HepG2 (cell line): ENCODE measurements around the gene PRSS12. TPM values are rescaled to one million over a fixed set of nuclear protein-coding genes. Genes with fewer than 3 reads are reported as not detected.

Source experiments
- ATAC-seq: fragments of 200-7000 bp; cut with Tn5 transposase; 3 replicates; pipeline ENCODE4 v1.9.1; 2020; ENCODE audit warnings: mild to moderate bottlenecking, moderate library complexity
- BruUV-seq: library from RNA; stranded (reverse); fragments of 400-500 nt; replicated peaks from 2 replicates; lab custom pipeline; 2021; lab: Mats Ljungman, UMichigan
- CTCF ChIA-PET: fragments of 300-600 bp; formaldehyde crosslinking; extraction: SDS; loops from one replicate; lab custom pipeline; 2021; ENCODE audit warnings: low total read pairs, inconsistent platforms, low intra/inter-chr PET ratio; lab: Yijun Ruan, JAX
- POLR2A ChIA-PET: fragments of 350-600 bp; sonication (Branson Sonifier 250); formaldehyde crosslinking; loops from one replicate; lab custom pipeline; 2020; ENCODE audit warnings: antibody characterized with exemption, inconsistent platforms; lab: Yijun Ruan, JAX
- DNase-seq: peaks from one replicate; pipeline ENCODE4 v3.0.0-alpha.2; 2015; ENCODE audit warnings: low spot score
- FAIRE-seq: peaks from 3 replicates; lab custom pipeline; 2011; peaks lifted over from hg19 to GRCh38; lab: Jason Lieb, UNC
- H2AFZ ChIP-seq: one replicate; pipeline ENCODE4 v1.6.1; 2011; ENCODE audit warnings: low read length, inconsistent platforms
- H3K27ac ChIP-seq: fragments of 300-600 bp; 3 replicates; pipeline ENCODE4 v1.8.0; 2011; ENCODE audit warnings: mixed run types, mild to moderate bottlenecking, mixed read lengths, low read length, inconsistent platforms; ENCODE audit not compliant: insufficient read depth; ENCODE audit errors: extremely low read length
- H3K27me3 ChIP-seq, 2 experiments: fragments of 200-600 bp in 1 of 2; 2 replicates in 1 of 2; 3 replicates in 1 of 2; pipeline versions ENCODE4 v1.6.0 to v1.8.0; 2011; ENCODE audit warnings: low read length in 2 of 2, mild to moderate bottlenecking in 2 of 2, moderate library complexity in 2 of 2, inconsistent platforms in 1 of 2; ENCODE audit not compliant: insufficient read depth in 2 of 2, control insufficient read depth in 1 of 2
- H3K36me3 ChIP-seq, 2 experiments: fragments of 200-600 bp in 1 of 2; replicated peaks in 1 of 2; 2 replicates in 1 of 2; 3 replicates in 1 of 2; pipeline versions ENCODE4 v1.5.1 to v1.8.0; 2011; ENCODE audit warnings: low read length in 2 of 2, inconsistent platforms in 1 of 2; ENCODE audit not compliant: insufficient read depth in 2 of 2, control insufficient read depth in 1 of 2
- H3K4me1 ChIP-seq: 2 replicates; pipeline ENCODE4 v1.5.1; 2012; ENCODE audit warnings: low read length, inconsistent platforms; ENCODE audit not compliant: insufficient read depth
- H3K4me2 ChIP-seq: 2 replicates; pipeline ENCODE4 v1.6.0; 2011; ENCODE audit warnings: low read depth, low read length, inconsistent platforms
- H3K4me3 ChIP-seq, 3 experiments: fragments of 200-600 bp in 1 of 3; sonication (generic), shearing (Covaris generic) in 1 of 3; replicated peaks in 1 of 3; 2 replicates each; pipeline ENCODE4 v1.5.1; 2011 to 2016; ENCODE audit warnings: low read length in 3 of 3, inconsistent platforms in 2 of 3, low read depth in 2 of 3, mild to moderate bottlenecking in 2 of 3, control low read depth in 1 of 3, mixed read lengths in 1 of 3; ENCODE audit not compliant: insufficient read depth in 1 of 3
- H3K79me2 ChIP-seq: one replicate; pipeline ENCODE4 v1.6.1; 2011; ENCODE audit warnings: low read length, inconsistent platforms; ENCODE audit not compliant: insufficient read depth
- H3K9ac ChIP-seq: 2 replicates; pipeline ENCODE4 v1.6.0; 2011; ENCODE audit warnings: mild to moderate bottlenecking, low read depth, low read length, inconsistent platforms; ENCODE audit not compliant: insufficient read depth
- H3K9me3 ChIP-seq: 2 replicates; pipeline ENCODE4 v1.5.1; 2012; ENCODE audit warnings: mild to moderate bottlenecking, low read length
- H4K20me1 ChIP-seq: 2 replicates; pipeline ENCODE4 v1.6.0; 2011; ENCODE audit warnings: inconsistent platforms, mild to moderate bottlenecking, low read length, moderate library complexity; ENCODE audit not compliant: insufficient read depth
- AKNA ChIP-seq: sonication (generic); formaldehyde crosslinking; IDR thresholded peaks from 2 replicates; pipeline ENCODE4 v1.4.0; 2020; ENCODE audit warnings: missing genetic modification reagents, borderline replicate concordance
- ATF4 ChIP-seq, 2 experiments: fragments of 450-650 bp in 1 of 2; sonication (generic) in 1 of 2; formaldehyde crosslinking; IDR thresholded peaks; 2 replicates each; pipeline versions ENCODE4 v1.5.0 to v1.8.0; 2020 to 2022; ENCODE audit warnings: mild to moderate bottlenecking in 1 of 2, missing genetic modification reagents in 1 of 2
- KAT2B ChIP-seq: fragments of 150-350 bp; IDR thresholded peaks from 2 replicates; pipeline ENCODE4 v1.6.1; 2014; ENCODE audit warnings: low read depth, low read length, borderline replicate concordance
- NRL ChIP-seq: sonication (generic); formaldehyde crosslinking; IDR thresholded peaks from 2 replicates; pipeline ENCODE4 v1.5.0; 2020; ENCODE audit warnings: missing genetic modification reagents, mild to moderate bottlenecking, moderate library complexity, borderline replicate concordance
- PLRG1 ChIP-seq: fragments of 450-650 bp; conservative IDR thresholded peaks from 2 replicates; pipeline ENCODE4 v1.6.1; 2016
- PRDM10 ChIP-seq: sonication (generic); formaldehyde crosslinking; IDR thresholded peaks from 2 replicates; pipeline ENCODE4 v1.4.0; 2020; ENCODE audit warnings: low read depth, missing genetic modification reagents
- REPIN1 ChIP-seq: sonication (generic); formaldehyde crosslinking; IDR thresholded peaks from 2 replicates; pipeline ENCODE4 v1.8.0; 2022; ENCODE audit warnings: missing genetic modification reagents, low read depth, mild to moderate bottlenecking, borderline replicate concordance
- REXO4 ChIP-seq: sonication (generic); formaldehyde crosslinking; IDR thresholded peaks from 2 replicates; pipeline ENCODE4 v1.8.0; 2022; ENCODE audit warnings: missing genetic modification reagents, mild to moderate bottlenecking, borderline replicate concordance
- TCF7L2 ChIP-seq: IDR thresholded peaks from 2 replicates; pipeline ENCODE4 v1.6.1; 2011; ENCODE audit warnings: mild to moderate bottlenecking, low read depth, low read length, moderate library complexity
- ZFP36 ChIP-seq: fragments of 150-350 bp; IDR thresholded peaks from 2 replicates; pipeline ENCODE4 v1.6.1; 2018; ENCODE audit warnings: borderline replicate concordance, low read length, low read depth; ENCODE audit not compliant: partially characterized antibody
- ZNF12 ChIP-seq: sonication (generic); formaldehyde crosslinking; IDR thresholded peaks from 2 replicates; pipeline ENCODE4 v1.5.0; 2020; ENCODE audit warnings: missing genetic modification reagents
- ZNF562 ChIP-seq: sonication (generic); formaldehyde crosslinking; IDR thresholded peaks from 2 replicates; pipeline ENCODE4 v1.8.0; 2022; ENCODE audit warnings: missing genetic modification reagents, borderline replicate concordance
- ZSCAN9 ChIP-seq: IDR thresholded peaks from 2 replicates; pipeline ENCODE4 v1.6.1; 2016; ENCODE audit warnings: borderline replicate concordance
- WGBS: methylation state at CpG from one replicate; pipeline ENCODE4 v1.1.6; 2017; ENCODE audit warnings: low lambda C conversion rate; 5-methylcytosine and 5-hydroxymethylcytosine counted together
- in situ Hi-C: cut with HindIII; loops from 2 replicates; pipeline ENCODE4 v1.10.0; 2017; ENCODE audit warnings: low pct_unique_long_range_greater_than_20kb; ENCODE audit not compliant: extremely low pct_ligation_motif_present
- intact Hi-C: fragments of 100-400 bp; cut with micrococcal nuclease; formaldehyde crosslinking; loops from one replicate; pipeline ENCODE4 v1.10.0; 2022; ENCODE audit not compliant: unreplicated experiment
- polyA plus RNA-seq, 8 experiments: library from polyadenylated mRNA; depleted of rRNA in 3 of 8; stranded (reverse) in 7 of 8; unstranded in 1 of 8; fragments of >200 nt; fragmentation: Illumina TruSeq in 4 of 8; extraction: Trizol in 4 of 8; gene quantifications; 2 replicates each; pipeline versions ENCODE4 v1.2.1 to v1.2.3, GENCODE V29; 2011 to 2016; ENCODE audit warnings: low read depth in 4 of 8, missing spikeins in 1 of 8, mixed read lengths in 1 of 8; ENCODE audit not compliant: insufficient read depth in 1 of 8
- total RNA-seq, 5 experiments: library from RNA; depleted of rRNA; stranded (reverse); fragments of >200 nt; fragmentation: Illumina TruSeq; extraction: Trizol; gene quantifications; 2 replicates each; pipeline ENCODE4 v1.2.3, GENCODE V29; 2016; ENCODE audit warnings: low read depth in 1 of 5

Gene PRSS12
- total and polyA plus RNA-seq, 2 of the 13 experiments (the other 11 are each of a cell fraction or from before 2014, with no cell fraction given): 0.02 TPM; not detected in 1

GRCh38 chr4:118290951-118291350 is 61.9 kb downstream of the PRSS12 start:
- FAIRE-seq (no peak), ATAC-seq (no peak), DNase-seq (no peak)
- H3K4me3 ChIP-seq: no peak overlapping the region
- 41% methylated on average over 2 of the region's 2 CpGs for WGBS
- H2AFZ ChIP-seq: no peak overlapping the region
- intact Hi-C loops: no loop called here
- no peak overlapping the region for H3K4me2 ChIP-seq
- ChIA-PET CTCF (no interaction called here), POLR2A (no interaction called here)
- no peaks in the 10 kb centered on the region for H3K4me1 ChIP-seq
- H3K36me3 ChIP-seq: no peaks in the 10 kb centered on the region
- no peaks in the 10 kb centered on the region for H3K9me3 ChIP-seq
- in situ Hi-C loops: no loop called here
- no peaks in the 10 kb centered on the region for H4K20me1 ChIP-seq
- no peak overlapping the region for H3K27ac ChIP-seq
- TF ChIP-seq ZSCAN9 (no peak), ATF4 (CRISPR knock-in tag; IDR thresholded peaks at IDR 0.05) (no peak), PRDM10 (CRISPR knock-in tag) (no peak), TCF7L2 (no peak), REPIN1 (CRISPR knock-in tag) (no peak), KAT2B (no peak), PLRG1 (no peak), ZFP36 (no peak), ZNF12 (no peak), ZNF562 (no peak), NRL (CRISPR knock-in tag) (no peak), REXO4 (CRISPR knock-in tag) (no peak), AKNA (CRISPR knock-in tag) (no peak)
- H3K9ac ChIP-seq: no peak overlapping the region
- H3K79me2 ChIP-seq: no peaks in the 10 kb centered on the region
- 0 out of 5 replicates have a peak, but pooled peaks cover 0 to 1% of the 10 kb centered on the region in 2 experiments for H3K27me3 ChIP-seq
- no TSS peak for BruUV-seq
